ENCODE data around the gene RAB30. TPM values are rescaled to one million over a fixed set of nuclear protein-coding genes. Genes with fewer than 3 reads are reported as not detected.

Gene RAB30
- total and polyA plus RNA-seq, 2 experiments from 2014 or later, result 2.5 to 10.2 TPM

GRCh38 chr11:82930734-82931133 lies 141.0 kb downstream of the RAB30 start:
- TF ChIP-seq CTCF (IDR thresholded peaks at IDR 0.05; ENCODE audit: poor library complexity) (no peak), EZH2phosphoT487 (IDR thresholded peaks at IDR 0.05; ENCODE audit: low read depth, severe bottlenecking, unreplicated experiment) (no peak)
- no peak for DNase-seq (ENCODE audit: low spot score)
- Histone ChIP-seq H3K4me1 (ENCODE audit: insufficient read depth) (no peaks in the 10 kb centered on the region), H3K27me3 (no peaks in the 10 kb centered on the region), H3K27ac (no peak overlapping the region), H3K79me2 (no peaks in the 10 kb centered on the region), H2AFZ (no peak overlapping the region), H3K4me3 (no peak overlapping the region), H3K9me2 (replicated peaks; ENCODE audit: insufficient read depth) (no peaks in the 10 kb centered on the region), H3K36me3 (replicated peaks; ENCODE audit: insufficient read depth, low read depth) (no peaks in the 10 kb centered on the region), H3K4me2 (no peak overlapping the region), H4K20me1 (ENCODE audit: insufficient read depth, poor library complexity, severe bottlenecking) (no peaks in the 10 kb centered on the region), H3K9me3 (ENCODE audit: low read depth) (no peaks in the 10 kb centered on the region)
- WGBS (ENCODE audit: low lambda C conversion rate, missing lambda C conversion rate), result 76% methylated on average over 2 of the region's 2 CpGs

GRCh38 chr11:82930229-82930628 lies 141.5 kb downstream of the RAB30 start:
- WGBS (ENCODE audit: low lambda C conversion rate, missing lambda C conversion rate), result 62% methylated on average over 3 of the region's 3 CpGs

GRCh38 chr11:82929121-82929520 lies 142.6 kb downstream of the RAB30 start:
- Histone ChIP-seq H3K9me2 (replicated peaks; ENCODE audit: insufficient read depth) (no peaks in the 10 kb centered on the region), H3K79me2 (no peaks in the 10 kb centered on the region), H4K20me1 (ENCODE audit: insufficient read depth, poor library complexity, severe bottlenecking) (no peaks in the 10 kb centered on the region), H3K4me1 (ENCODE audit: insufficient read depth) (no peaks in the 10 kb centered on the region), H2AFZ (no peak overlapping the region), H3K36me3 (replicated peaks; ENCODE audit: insufficient read depth, low read depth) (no peaks in the 10 kb centered on the region), H3K9me3 (ENCODE audit: low read depth) (no peaks in the 10 kb centered on the region), H3K4me2 (no peak overlapping the region), H3K4me3 (no peak overlapping the region), H3K27me3 (no peaks in the 10 kb centered on the region), H3K27ac (no peak overlapping the region)
- no peak for DNase-seq (ENCODE audit: low spot score)
- WGBS (ENCODE audit: low lambda C conversion rate, missing lambda C conversion rate), result 97% methylated on average over 9 of the region's 10 CpGs
- no peak for TF ChIP-seq EZH2 (IDR thresholded peaks at IDR 0.05; ENCODE audit: borderline replicate concordance)
- TF ChIP-seq EZH2phosphoT487 (IDR thresholded peaks at IDR 0.05; ENCODE audit: low read depth, severe bottlenecking, unreplicated experiment), result no peak
- no peak for TF ChIP-seq CTCF (IDR thresholded peaks at IDR 0.05; ENCODE audit: poor library complexity)

More at GRCh38 chr11:82930229-82930628, 141.5 kb downstream of the RAB30 start:
- no peak overlapping the region for H3K4me2 ChIP-seq
- H3K27me3 ChIP-seq, result no peaks in the 10 kb centered on the region
- no peaks in the 10 kb centered on the region for H3K36me3 ChIP-seq (replicated peaks; ENCODE audit: insufficient read depth, low read depth)
- no peak overlapping the region for H3K27ac ChIP-seq
- TF ChIP-seq CTCF (IDR thresholded peaks at IDR 0.05; ENCODE audit: poor library complexity) (no peak), EZH2 (IDR thresholded peaks at IDR 0.05; ENCODE audit: borderline replicate concordance) (no peak), EZH2phosphoT487 (IDR thresholded peaks at IDR 0.05; ENCODE audit: low read depth, severe bottlenecking, unreplicated experiment) (no peak)
- no peaks in the 10 kb centered on the region for H3K4me1 ChIP-seq (ENCODE audit: insufficient read depth)
- no peaks in the 10 kb centered on the region for H3K79me2 ChIP-seq
- H3K9me3 ChIP-seq (ENCODE audit: low read depth), result no peaks in the 10 kb centered on the region
- no peak for DNase-seq (ENCODE audit: low spot score)
- H3K9me2 ChIP-seq (replicated peaks; ENCODE audit: insufficient read depth), result no peaks in the 10 kb centered on the region
- no peak overlapping the region for H2AFZ ChIP-seq
- H3K4me3 ChIP-seq, result no peak overlapping the region
- H4K20me1 ChIP-seq (ENCODE audit: insufficient read depth, poor library complexity, severe bottlenecking), result no peaks in the 10 kb centered on the region

All from hepatocyte (in vitro differentiated cells).